HG03378 (cell line): ENCODE measurements around the gene AKAP6.

Experiments used
- ATAC-seq: cut with Tn5 transposase; IDR thresholded peaks from one replicate; pipeline ENCODE4 v1.9.1; 2021; ENCODE audit warnings: mild to moderate bottlenecking, moderate library complexity; ENCODE audit not compliant: unreplicated experiment

AKAP6 gene

DNA sequence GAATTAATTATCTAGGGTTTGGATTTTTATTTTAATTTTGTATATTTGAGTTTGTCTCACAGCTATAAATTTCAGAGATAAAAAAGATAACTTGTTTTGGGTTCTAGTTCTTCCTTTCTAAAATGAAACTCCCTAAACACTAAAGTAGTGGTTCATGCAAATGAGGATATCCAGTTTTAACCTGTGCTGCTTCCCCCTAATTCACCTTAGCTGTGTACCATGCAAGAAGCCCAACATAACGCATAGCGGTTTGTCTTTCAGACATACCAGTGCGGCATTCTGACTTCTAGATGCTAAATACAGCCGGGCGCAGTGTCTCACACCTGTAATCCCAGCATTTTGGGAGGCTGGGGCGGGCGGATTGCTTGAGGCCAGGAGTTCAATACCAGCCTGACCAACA is 320.9 kb downstream of the AKAP6 start:
- no peak for ATAC-seq

DNA sequence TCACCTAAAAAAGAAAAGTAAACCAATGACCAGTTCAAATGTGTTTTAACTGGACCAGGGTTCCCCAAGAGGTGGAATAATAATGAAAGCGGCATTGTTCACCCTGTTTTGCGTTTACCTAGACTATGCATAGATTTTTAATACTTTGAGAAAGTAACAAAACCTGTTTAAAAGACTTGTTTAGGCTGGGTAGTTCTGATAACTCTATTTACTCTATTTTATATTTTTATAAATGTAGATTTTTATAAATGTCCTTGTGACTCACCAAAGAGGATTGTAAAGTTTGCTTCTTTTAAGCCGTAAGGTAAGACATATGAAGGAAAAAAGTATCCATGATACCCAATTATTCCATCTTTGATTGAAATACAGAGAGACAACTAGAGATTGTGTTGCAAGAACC is 321.6 kb downstream of the AKAP6 start:
- no peak for ATAC-seq

DNA sequence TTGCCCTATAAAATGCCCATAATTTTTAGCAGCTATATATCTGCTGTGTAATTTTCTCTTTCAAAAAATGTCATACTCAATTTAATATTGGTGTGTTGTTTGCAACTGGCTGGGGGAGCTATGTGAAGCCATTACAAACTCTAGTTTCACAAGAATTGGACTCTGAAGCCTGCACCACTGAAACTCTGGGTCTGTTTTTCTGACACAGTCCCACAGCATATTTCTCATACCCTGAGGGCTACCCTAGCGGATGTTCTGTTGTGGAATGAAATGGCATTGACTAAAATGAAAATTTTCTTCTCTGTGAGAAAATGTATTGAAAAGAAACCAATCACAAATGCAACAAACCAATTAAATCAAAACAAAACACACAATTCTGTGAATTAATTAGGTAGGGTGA is 325.0 kb downstream of the AKAP6 start:
- ATAC-seq: no peak

DNA sequence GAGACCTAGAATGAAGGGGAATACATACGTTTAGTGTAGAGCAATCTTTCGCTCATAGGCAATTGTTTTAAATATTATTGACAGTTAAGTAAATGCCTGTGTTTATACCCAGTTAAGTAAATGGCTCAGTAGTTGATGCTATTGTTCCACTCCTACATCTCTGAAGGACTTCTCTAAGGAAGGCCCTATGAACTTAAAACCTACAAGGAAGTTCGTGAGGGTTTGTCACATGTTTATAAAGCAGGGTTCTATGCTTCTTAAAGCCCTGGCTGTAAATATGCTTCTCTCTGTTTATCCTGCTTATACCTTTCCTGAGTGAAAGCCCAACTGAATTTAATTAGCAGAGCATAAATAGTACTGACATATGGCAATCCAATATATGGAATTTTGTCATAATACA is 327.5 kb downstream of the AKAP6 start:
- ATAC-seq: no peak

DNA sequence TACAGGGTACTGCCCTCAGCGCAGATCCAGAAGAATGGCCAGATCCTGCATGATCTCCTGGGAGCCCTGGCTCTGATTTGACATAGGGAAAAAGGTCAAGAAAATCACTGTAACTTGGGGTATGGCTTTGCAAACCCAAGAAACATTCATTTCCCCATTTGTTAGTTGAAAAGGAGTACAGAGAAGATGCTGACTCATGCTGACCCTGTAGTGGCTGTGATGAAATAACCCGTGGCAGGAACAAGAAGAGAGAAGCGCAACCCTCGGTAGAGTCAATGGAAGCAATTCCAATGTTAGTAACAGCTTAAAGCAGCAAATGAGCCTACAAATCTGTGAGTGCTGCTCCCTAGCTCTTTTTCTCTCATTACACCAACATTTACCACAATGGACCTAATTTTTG is 328.0 kb downstream of the AKAP6 start:
- ATAC-seq: no peak

DNA sequence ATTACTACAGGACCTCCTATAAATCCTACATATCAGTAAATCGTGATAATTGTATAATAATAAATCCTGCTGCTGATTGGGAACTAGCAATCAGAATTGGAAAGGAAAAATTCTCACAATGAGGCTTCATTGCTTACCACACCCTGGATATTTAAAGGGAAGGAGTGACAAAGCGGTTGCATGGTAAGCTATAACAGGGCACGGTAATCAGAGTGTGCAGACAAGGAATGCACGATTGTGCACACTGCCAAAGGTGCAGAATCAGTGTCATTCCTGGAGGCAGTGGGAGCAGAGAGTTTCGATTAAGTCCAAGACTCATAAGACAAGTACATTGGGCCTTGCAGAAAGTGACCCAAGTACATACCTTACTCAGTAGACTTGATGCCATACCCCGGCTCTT is 332.1 kb downstream of the AKAP6 start:
- ATAC-seq: no peak

DNA sequence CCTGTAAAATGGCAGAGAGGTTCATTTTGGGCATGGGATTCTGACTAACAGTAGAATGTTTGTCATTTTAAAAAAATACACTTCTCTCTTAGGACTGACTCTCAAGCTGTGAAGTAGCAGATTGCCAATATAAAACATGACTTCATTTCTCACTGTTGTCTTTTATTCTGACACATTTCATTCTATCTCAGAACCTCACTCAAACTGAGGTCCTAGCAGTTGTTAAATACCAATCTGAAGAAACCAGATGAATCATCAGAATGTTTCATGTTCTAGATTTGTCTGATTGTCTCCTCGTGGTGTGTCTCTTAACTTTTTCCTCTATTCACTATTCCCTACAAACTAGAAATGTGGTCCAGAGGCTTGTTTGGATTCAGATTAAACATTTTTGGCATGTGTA is 333.1 kb downstream of the AKAP6 start:
- ATAC-seq: no peak

DNA sequence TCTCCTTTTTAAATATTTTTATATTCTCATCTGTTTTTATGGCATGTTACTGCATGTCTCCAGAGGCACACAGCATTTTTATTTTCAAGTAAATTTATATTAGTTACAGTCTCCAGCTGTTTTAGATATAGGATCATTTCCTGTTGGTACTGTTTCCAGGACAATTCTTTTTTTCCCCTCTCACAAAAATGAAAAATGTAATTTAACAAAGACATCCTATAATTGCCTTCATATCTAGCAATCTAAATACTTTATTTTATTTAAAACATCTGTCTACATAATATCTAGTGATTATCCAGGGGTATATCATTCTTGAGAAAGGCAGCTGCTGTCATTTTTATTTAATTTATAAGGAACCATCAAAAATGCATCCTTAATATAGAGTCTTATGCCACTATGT is 337.2 kb downstream of the AKAP6 start:
- ATAC-seq: no peak

DNA sequence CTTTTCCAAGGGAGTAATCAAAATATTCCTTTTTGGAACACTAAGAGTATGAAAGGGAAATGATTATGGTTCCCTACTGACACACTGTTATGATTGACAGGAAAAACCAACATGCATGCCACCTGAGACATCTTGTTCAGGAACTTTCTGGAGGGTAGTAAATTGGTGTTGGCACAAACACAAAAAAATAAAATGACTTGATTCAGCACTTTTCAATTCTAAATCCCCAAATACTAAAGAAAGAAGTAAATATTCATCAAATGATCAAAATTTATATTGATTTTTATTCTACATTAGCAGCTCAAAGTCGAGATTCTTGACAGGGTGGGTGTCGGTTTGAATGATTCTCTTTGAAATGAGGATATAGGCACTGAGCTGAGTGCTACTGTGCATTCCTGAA is 338.2 kb downstream of the AKAP6 start:
- no peak for ATAC-seq

DNA sequence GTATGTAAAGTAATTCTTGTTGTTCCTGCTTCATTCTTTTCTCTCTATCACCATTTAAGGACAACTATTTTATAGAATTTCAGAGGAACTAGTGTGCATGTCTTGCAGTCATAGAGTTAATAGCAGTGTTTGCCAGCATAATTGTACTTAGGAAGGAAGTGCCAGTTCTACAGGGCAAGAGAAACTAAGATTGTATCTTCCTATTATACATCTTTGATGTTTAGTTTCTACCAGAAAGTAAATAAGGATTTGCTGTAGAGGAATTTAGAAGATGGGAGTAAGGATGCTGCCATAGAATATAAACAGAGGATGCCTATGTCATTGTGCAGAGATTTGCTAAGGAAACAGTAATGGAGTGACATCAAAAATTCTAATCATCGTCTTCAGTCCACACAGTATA is 338.7 kb downstream of the AKAP6 start:
- ATAC-seq: no peak

DNA sequence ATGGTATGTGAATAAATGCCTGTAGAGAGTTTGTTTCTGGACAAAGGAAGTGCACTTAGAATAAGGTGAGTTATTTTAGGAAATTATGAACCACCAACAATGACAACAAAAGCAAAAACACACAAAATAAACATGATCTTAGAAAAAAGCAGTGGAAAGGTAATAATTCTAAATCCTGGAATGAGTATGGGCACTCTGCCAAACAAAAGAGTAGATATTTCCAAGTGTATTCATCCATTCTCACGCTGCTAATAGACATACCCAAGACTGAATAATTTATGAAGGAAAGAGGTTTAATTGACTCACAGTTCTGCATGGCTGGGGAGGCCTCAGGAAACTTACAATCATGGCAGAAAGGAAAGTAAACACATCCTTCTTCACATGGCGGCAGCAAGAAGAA is 340.3 kb downstream of the AKAP6 start:
- ATAC-seq: no peak

DNA sequence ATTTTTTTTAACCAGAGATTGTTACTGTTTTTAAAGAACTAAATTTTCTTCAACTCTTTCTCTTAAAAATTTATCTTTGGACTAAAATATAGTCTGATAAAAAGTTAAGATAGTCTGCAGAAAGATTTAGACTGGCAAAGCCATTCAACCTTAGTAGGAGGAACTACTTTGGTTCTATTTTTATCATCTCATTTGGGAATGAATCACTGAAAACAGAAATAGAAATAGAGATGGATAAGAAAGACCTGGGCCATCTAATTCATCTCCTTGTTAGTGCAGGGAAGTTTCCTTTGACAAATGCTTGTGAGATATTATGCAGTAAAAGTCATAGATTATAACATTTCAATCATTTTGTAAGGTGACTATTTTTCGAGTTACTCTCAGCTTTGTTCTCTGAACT is 346.3 kb downstream of the AKAP6 start:
- no peak for ATAC-seq

DNA sequence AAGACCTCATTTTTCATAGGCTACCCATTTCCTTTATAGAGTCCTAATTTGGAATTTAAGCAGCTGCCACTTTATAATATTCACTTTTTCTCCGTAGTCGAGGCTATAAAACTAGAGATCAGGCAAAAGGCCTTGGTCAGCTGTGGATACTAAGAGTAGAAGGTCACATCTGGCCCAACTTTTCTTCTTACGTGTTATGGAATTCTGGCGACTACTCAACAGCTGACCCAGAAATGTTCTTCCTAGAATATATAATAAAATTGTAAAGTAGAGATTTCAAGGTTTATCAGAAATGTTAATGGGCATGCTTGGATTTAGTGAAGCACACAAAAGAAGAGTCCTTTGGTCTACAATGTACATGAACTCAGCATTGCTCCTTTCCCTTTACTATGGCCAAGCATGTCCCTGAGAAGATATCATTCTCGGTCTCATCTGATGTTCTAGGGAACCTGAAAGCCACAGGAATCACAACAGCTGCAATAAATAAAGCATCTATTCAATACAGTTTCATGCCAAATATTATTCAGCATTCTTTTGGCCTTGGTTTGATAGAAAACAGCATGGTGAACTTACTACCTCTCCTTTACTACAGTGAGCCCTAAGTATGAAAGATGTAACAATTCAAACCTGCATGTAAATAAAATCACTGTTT is 348.2 kb downstream of the AKAP6 start:
- ATAC-seq: no peak

DNA sequence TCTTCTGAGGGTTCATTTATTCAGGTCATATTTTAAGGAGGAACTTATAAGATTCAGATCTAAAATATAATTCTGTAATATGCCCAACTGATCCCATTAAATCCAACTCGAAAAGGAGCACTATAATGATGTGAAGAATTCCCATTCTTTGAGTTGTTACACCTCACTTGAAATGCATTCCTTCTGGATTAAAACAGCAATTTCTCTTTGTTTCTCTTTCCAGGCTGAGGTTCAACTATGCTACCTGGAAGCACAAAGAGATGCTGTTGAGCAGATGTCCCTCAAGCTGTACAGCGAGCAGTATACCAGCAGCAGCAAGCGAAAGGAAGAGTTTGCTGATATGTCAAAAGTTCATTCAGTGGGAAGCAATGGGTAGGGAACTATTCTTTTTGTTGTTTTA is 349.0 kb downstream of the AKAP6 start:
- ATAC-seq: no peak

DNA sequence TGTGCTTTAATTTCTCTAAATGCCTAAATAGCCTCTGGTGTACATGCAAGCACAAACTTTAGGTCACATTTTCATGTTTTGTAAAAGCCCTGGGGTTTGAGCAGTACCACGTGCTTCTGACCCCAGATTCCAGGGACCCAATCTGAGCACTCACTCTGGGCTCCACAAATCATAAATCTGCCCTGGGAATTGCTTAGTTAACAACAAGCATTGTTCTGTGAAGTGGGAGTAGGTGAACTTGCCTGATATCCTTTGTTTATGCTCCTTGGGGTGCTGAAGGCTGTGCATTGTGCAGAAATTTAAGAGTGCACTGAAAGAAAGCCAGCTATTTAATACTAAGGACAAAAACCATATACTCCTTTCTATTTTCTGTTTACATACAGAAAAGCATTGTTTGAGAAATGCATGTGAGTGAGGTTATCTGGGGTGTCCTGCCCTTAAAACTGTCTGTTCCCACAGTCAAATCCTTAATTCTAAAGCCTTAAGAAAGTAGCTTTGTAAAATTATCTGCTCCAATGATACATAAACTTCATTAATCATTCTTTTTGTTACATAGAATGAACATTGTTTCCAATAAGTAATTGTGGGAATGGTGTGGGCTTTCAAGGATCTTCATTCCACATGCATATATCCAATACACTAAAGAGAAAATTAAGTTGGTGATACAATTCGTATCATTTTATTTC is 351.0 kb downstream of the AKAP6 start:
- no peak for ATAC-seq

DNA sequence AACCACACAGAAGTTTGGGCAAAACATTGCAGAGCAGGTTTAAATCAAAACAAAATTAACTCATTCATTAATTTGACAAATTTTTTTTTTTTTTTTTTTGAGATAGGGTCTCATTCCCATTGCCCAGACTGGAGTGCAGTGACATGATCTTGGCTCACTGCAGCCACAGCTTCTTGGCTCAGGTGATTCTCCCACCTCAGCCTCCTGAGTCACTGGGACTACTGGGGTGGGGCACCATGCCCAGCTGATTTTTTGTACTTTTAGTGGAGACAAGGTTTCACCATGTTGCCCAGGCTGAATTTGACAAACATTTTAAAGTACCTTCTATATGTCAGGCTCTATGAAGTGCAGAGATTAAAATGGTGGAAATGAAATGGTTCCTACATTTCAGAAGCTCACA is 352.5 kb downstream of the AKAP6 start:
- ATAC-seq: no peak

DNA sequence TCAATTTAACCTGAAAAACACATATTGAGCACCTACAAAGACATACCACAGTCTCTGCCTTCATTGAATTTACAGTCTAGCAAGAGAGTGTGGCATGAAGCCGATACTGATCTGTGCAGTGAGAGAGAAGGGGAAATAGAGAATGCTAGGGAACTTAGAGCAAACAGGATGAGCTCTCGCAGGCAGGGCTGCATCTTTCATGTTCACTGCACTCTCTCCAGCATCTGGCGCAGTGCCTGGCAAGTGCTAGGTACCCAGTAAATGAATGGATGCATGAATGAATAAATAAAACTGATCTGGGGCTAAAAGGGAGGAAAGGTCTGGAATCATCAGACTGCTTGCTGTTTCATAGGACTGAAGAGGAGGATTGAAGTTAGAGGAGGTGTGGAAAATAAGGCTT is 353.1 kb downstream of the AKAP6 start:
- no peak for ATAC-seq

DNA sequence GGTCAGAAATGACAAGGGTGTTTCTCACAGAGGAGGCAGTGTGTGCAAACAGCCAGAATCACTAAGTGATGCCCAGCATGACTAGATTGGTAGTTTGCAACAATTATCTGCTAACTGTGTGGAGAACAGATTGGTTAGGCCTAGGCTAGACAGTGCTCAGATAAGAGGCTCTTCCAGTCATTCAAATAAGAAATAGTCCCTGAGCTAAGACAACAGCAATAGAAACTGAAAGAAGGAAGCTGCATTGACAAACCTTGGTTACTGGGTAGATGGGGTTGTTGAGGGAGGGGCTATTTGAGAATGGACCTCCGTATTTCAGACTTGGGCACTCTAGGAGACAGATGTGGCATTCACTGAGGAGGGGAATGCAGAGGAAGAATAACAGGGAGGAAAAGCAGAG is 354.6 kb downstream of the AKAP6 start:
- peak; percentile 78 for ATAC-seq

DNA sequence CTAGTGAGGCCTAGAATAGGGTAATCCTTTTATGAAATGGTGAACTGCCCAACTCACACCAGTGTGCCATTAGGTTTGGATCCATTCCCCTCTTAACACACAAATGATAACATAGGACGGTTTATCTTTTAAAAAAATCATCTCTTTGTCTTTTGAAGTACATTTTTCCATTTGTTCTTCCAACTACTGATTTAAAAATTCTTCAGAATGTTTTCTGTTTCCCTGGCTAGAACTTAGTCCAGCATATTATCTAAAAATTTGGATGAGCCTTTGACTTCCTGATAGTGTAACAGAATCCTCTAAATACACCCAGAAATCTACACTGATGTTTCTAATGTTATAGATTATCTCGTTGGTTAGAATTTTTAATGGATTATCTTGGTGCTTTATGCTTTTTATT is 359.8 kb downstream of the AKAP6 start:
- ATAC-seq: no peak

DNA sequence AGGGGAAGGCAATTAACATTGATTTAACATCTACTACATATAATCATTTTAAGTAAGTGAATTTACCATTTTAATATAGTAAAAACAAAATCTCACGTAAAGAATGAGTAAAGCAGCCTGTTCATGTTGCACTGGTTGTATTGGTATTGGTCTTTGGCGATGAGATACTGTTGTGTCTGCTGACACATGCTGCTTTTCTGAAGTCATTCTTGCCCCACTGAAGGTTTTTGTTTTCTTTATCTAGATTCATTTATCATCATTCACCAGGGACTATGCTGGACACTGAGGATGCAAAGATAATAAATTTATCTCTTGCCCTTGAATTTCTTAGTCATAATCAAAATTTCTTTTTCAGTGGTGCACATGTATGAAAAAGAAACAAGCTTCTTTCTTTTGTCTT is 363.3 kb downstream of the AKAP6 start:
- ATAC-seq: no peak

DNA sequence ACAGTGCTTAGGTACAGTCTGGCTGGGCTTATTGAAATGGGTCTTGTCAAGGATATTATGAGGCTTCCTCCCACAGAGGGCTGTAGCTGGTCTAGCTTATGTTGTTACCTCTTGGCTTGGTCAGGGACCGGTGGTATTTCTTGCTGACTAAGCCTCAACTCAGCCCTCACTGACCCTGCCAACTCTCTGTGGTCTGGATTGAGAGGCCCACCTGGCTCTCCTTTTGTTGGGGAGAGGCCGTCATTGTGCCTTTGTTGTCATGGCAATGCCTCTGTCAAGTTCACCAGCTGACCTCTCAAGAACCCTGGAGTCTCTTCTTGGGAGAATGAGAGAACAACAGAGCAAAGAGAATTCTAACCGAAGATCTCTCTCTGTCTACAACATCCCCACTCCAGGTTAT is 364.0 kb downstream of the AKAP6 start:
- no peak for ATAC-seq

DNA sequence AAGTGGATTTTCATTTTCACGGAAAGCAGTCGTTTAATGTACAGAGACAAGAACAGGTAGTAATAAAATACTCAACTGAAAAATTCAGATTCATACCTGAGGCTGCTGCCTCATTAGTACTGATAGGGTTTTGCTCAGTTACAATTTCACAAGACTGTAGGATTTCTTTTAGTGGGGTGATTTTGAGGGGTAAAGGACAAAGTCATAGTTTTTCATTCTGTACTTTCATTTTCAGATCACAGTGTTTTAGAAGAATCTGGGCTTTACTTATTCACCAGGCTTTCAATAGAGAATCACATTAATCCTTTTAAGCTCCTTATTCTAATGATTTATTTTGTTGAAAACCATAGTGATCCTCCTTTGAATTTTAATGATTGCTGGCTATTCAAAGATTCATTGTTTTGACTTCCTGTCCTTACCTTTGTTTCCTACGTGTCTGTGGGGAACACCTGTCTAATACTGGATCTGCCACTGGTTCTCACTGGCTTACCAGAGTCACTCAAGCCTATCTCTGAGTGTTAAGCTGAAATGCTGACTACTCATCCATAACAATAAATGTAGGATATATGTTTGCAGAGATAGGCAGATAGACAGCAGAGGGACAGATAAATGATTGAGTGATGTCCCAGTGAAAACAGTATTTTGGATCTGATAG is 365.8 kb downstream of the AKAP6 start:
- ATAC-seq: no peak
